ENCODE measurements around the gene DNMT1.

- TF ChIP-seq EP300 (IDR thresholded peaks at IDR 0.05) (no peak), CTCF (IDR thresholded peaks at IDR 0.05) (no peak), POLR2AphosphoS5 (IDR thresholded peaks at IDR 0.05) (no peak), POLR2A (IDR thresholded peaks at IDR 0.05) (no peak)
Measured at GRCh38 chr19:10182847-10183246, 11.9 kb downstream of the DNMT1 start.

Data from upper lobe of left lung (tissue), 4 donors.